LNCaP clone FGC (cell line): Measurements from ENCODE around the gene CADPS.

ENCODE experiments used
- DNase-seq: peaks from one replicate; pipeline ENCODE4 v3.0.0-alpha.2; 2011; ENCODE audit warnings: low read depth
- H3K4me3 ChIP-seq: 2 replicates; pipeline ENCODE4 v1.5.1; 2011; ENCODE audit warnings: mild to moderate bottlenecking, low read depth, low read length, control low read depth
- TF ChIP-seq, protein P1 (sequence below): IDR thresholded peaks from 2 replicates; pipeline ENCODE4 v1.5.1; 2012; ENCODE audit warnings: mild to moderate bottlenecking; ENCODE audit not compliant: control insufficient read depth, insufficient read depth; ENCODE audit errors: extremely low read depth

Gene CADPS

GRCh38 chr3:62415312-62415801, 459.9 kb downstream of the CADPS start:
- TF ChIP-seq, protein P1, sequence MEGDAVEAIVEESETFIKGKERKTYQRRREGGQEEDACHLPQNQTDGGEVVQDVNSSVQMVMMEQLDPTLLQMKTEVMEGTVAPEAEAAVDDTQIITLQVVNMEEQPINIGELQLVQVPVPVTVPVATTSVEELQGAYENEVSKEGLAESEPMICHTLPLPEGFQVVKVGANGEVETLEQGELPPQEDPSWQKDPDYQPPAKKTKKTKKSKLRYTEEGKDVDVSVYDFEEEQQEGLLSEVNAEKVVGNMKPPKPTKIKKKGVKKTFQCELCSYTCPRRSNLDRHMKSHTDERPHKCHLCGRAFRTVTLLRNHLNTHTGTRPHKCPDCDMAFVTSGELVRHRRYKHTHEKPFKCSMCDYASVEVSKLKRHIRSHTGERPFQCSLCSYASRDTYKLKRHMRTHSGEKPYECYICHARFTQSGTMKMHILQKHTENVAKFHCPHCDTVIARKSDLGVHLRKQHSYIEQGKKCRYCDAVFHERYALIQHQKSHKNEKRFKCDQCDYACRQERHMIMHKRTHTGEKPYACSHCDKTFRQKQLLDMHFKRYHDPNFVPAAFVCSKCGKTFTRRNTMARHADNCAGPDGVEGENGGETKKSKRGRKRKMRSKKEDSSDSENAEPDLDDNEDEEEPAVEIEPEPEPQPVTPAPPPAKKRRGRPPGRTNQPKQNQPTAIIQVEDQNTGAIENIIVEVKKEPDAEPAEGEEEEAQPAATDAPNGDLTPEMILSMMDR: no peak
- H3K4me3 ChIP-seq: no peak overlapping the region
- no peak for DNase-seq

DNA sequence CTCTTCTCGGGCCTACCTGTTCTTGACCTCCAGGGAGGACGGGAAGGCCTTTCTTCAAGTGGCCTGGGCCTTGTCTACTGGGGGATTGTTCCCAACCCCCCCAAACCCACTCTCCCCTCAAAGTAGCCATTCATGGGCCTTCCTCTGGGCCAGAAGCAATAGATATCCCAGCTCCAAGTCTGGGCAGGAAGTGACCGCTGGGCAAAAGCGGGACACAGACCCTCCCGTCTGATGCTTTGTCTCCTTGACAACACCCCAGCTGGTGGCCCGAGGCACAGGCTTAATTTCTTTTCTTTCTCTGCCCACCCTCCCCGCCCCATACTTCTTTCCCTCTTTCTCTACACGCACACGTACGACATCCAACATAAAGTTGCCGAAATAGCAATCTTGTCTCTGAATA, 460.4 kb downstream of the CADPS start:
- H3K4me3 ChIP-seq: no peak overlapping the region
- DNase-seq: no peak
- TF ChIP-seq, protein P1: no peak

DNA sequence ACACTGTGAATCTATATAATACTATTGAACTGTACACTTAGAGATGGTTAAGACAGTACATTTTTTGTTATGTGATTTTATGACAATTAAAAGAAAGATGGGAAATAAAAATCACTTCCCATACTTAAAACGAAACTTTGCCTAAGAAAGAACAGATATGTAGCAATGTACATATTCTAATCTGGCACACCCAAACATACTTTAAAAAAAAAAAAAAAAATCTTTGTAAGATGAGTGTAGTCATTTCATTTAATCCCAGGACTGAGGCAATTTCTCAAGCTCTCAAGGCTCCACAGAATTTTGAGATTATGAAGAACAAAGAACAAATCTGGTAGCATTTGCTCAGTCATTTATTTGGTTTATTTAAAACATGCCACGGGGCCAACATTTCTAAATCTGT, 461.5 kb downstream of the CADPS start:
- DNase-seq: no peak
- H3K4me3 ChIP-seq: no peak overlapping the region
- TF ChIP-seq, protein P1: no peak

DNA sequence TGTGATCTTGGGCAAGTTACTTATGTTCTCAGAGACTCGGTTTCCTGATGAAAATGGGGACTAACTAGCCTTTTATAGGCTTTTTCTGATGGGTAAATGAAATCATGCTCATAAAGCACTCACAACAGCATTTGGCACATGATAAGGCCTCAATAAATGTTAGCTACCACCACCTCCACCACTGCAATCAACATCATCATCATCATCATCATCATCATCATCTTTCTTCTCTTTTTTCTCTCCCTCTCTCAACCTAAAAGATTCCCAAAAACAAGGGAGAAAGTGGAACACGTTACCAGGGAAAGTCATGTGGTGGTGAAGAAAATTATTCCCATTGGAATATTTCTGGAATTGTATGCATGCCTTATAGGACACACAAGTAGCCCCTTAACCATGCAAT, 468.3 kb downstream of the CADPS start:
- H3K4me3 ChIP-seq: no peak overlapping the region
- no peak for DNase-seq
- TF ChIP-seq, protein P1: no peak

- no peak overlapping the region for H3K4me3 ChIP-seq
- no peak for DNase-seq
- TF ChIP-seq, protein P1: no peak
These were observed 469.6 kb downstream of the CADPS start for GRCh38 chr3:62405566-62405965.

DNA sequence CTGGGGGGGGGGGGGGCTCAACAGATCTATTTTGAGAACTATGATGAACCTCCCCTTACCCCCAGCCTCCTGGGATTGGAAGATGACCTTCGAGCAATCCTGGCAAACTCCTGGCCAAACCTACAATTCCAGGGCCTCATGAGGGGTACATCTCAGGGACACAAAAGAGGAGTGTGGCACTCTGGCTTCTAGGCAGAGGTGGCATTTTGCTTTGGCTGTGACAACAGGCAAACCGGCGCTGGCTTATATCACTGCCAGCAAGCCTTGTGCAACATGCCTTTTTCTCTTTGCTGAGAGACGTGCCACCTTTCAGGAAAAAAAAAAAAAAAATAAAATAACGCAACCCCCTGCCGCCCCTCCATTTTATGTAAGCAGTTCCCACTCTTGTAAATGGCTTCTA, 470.1 kb downstream of the CADPS start:
- no peak overlapping the region for H3K4me3 ChIP-seq
- DNase-seq: no peak
- TF ChIP-seq, protein P1: no peak

- H3K4me3 ChIP-seq: no peak overlapping the region
- no peak for DNase-seq
- TF ChIP-seq, protein P1: no peak
These were observed 470.9 kb downstream of the CADPS start for GRCh38 chr3:62404321-62404720.
